Cortex of kidney (tissue), 1 donor: ENCODE results near the gene DGKB.
"Not testable (repeated sequence)": the region's sequence is repeated elsewhere in the genome, so short reads cannot be mapped to it uniquely, and the experiment has no call there.

Source experiments
- DNase-seq: peaks from one replicate; lab custom pipeline; 2025; lab: John Stamatoyannopoulos, UW

The DGKB gene

DNA sequence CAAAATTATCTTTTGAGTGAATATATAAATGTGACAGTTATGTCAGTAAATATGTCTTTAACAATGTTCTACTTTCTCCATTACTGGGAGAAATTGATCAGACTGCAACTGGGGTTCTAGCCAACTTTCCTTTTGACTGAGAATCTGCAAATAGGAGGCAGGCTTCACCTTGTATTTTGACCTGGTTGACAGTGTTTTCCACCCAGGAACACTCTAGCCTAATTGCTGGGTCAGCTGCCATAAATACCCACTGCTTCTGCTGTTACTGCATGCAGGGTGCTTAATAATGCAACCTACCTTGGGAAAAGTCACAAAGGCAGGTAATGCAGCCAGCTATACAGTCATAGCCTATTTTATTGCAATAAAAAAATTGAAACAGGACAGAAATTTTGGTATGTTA, 319.0 kb downstream of the DGKB start:
- DNase-seq, result no peak

GRCh38 chr7:14582010-14582409, 320.5 kb downstream of the DGKB start:
- DNase-seq, result no peak

GRCh38 chr7:14579971-14580370, 322.6 kb downstream of the DGKB start:
- DNase-seq, result no peak

DNA sequence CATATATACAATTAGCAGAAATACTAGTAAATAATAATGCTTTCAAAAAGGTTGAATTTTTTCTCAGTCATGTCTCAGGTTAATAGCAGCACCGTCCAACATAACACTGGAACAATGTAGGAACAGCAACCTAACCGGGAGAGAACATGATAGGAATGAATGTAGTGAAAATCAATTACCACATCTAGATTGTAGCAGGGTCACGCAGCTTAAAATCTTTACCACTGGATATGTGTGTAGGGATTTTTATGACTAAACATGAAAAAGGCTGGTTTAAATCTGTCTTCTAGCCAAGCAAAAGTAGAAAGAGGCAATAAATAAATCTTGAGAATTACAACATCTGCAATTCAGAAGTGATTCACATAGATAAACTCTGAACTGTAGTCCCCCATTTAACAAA, 326.0 kb downstream of the DGKB start:
- no peak for DNase-seq

DNA sequence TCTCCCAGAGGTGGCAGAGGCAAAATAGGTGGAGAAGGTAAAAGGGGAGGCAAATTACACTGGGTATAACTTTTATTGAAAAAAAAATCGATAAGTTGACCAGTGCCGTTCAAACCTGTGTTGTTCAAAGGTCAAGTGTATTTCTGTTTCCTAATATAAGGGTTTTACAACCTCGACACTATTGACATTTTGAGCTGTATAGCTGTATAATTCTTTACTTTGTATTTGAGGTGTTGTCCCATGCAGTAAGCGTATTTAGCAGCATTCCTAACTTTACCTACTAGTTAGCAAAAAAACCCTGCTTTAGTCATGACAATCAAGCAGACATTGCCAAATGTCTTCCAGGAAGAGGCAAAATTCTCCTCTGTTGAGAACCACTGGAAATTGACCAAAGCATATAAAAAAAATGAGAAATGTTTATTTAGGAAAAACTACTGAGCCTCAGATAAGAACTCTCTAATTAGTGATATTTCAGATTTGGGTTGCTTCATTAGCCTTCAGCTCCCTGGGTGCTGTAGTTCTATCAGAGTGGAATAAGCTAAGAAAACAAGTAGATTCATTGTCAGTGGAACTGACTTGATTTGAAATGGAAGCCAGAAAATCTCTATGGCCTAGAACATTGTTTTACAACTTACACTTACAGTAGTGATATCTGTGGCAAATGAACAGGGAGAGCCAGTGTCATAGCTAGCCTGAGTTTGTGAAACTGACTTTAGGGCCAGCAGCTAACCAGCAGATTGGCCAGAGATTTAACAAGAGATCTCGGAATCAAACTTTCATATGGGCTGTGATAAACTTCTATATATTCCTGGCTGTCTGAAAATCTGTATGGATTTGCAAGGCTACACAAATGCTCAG, 331.6 kb downstream of the DGKB start:
- DNase-seq, result no peak

DNA sequence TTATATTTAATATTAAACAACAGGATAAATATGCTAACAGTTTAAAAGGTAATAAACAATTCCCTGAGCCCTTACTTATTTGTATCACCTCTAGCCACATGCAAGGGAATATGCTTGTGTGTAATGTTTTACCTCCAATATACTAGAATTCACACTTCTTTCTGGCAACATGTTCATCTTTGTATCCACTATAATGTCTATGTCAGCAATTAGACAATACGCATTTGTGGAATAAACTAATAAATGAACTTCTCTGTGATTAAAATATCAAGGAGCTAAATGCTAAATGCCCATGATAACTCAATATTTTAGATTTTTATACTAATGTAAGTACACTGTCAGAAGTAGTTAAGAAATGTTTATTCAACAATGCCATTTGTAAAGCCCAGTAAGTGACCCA, 350.5 kb downstream of the DGKB start:
- no peak for DNase-seq

DNA sequence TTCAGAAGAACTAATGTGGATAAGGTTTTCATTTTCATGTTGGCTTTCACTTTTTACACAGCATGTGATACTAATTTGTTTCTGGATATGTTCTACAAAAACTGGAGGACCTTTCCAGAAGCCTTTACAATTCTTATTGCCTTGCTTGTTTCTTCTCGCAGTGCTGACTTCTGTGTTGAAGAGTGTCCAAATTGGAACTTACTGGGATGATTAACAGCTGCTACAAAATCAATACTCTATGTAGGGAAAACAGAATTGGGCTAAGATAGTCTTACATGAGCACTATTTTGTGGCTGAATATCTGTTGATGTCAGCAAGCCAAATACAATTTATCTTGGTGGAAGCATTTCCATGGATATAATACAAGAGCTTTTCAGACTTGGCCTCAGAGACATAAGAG, 351.2 kb downstream of the DGKB start:
- no peak for DNase-seq

DNA sequence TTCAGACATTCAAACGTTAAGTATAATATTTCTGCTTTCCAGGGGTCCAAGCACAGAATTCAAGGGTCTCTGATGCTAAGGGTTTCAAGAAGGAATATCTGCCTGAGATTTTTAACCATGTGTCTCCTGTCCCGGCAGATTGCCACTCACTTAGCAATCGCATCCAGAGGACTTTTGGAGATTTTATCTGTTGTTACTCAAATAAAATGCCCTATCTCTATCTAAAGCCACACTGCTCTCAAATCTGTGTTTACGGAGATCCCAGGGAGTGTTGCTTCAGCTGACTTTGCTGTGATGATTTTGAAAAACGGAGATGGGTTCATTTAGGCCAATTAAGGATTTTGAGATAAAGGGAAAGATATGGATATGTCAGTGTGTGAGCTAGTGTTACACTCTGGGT, 359.9 kb downstream of the DGKB start:
- no peak for DNase-seq

GRCh38 chr7:14521183-14521582, 381.4 kb downstream of the DGKB start:
- DNase-seq, result no peak

DNA sequence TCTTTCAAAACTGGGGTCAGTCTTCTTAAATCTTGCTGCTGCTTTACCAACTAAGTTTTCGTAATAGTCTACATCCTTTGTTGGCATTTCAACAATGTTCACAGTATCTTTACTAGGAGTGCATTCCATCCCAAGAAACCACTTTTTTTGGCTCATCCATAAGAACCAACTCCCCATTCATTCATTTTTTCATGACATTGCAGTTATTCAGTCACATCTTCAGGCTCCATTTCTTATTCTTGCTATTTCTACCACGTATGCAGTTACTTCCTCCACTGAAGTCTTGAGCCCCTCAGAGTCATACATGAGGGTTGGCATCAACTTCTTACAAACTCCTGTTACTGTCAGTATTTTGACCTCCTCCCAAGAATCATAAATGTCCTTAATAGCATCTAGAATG, 392.3 kb downstream of the DGKB start:
- DNase-seq, result no peak

- DNase-seq, result no peak
These were observed 394.9 kb downstream of the DGKB start for GRCh38 chr7:14507617-14508016.

DNA sequence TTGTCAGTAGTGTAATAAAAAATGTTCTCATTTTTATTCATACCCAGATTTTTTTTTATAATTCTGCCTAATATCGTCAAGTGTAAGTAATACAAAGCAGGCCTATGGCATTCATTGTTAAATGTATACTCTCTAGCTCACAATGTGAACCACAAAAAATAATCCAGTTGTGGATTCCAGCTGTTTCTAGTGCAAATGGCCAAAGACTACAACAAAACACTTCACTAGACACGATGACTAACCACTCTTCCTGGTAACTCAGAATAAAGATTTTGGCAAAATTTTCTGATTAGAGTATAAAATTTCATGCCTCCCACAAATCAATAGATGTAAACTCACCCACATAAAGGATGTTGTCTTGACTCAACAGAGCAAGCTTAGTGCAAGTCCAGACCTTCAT, 396.6 kb downstream of the DGKB start:
- no peak for DNase-seq

- no peak for DNase-seq
These were observed 398.4 kb downstream of the DGKB start for GRCh38 chr7:14504134-14504533.

GRCh38 chr7:14503623-14504022, 398.9 kb downstream of the DGKB start:
- no peak for DNase-seq

GRCh38 chr7:14501436-14501835, 401.1 kb downstream of the DGKB start:
- DNase-seq, result no peak

GRCh38 chr7:14497390-14497789, 405.2 kb downstream of the DGKB start:
- DNase-seq, result no peak

DNA sequence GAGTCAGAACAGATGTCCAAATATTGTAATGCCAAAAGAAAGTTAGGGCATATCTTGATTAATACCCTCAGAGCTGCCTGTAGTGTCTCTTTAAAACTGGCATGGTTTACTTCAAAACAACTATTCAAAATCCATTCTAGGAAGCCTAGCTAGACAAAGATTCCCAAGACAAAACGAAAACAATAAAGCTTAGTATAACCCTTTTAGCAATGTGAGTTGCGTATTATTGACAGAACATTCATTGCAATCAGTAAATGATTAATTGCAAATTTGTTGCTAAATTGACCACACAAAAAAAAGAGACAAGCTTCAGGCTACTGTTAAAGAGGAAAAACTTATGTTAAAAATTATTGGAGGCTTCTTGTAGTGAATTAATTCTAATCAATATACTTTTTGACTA, 406.9 kb downstream of the DGKB start:
- DNase-seq, result no peak

DNA sequence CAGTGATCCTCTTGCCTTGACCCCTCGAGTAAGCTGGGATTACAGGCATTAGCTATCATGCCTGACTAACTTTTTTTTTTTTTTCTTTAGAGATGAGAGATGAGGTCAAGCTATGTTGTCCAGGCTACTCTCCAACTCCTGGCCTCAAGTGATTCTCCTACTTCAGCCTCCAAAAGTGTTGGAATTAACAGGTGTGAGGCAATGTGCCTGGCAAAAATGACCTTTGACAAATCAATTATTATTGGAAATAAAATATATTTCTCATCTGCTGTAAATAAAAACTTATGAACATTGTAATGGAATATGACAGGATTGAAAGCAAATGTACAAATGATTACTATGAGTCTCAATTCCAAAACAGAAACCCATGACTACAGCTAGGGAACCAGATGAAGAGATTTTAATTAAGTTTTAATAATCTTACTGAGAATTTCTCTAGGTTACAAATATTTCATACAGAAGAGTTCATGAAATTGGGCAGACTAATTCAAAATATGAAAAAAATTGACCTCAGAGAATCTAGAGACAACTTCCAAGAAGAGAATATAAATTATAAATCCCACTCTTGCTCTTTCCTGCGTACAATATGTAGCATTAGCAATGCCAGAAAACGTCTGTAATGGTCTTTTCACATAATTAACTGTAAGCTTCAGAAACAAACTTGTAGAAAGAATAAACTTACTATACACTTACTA, 414.7 kb downstream of the DGKB start:
- DNase-seq, result no peak

GRCh38 chr7:14483663-14484062, 418.9 kb downstream of the DGKB start:
- DNase-seq, result no peak

GRCh38 chr7:14480281-14480680, 422.3 kb downstream of the DGKB start:
- DNase-seq, result no peak

- DNase-seq, result no peak
These were observed 423.6 kb downstream of the DGKB start for GRCh38 chr7:14478834-14479510.

- not testable (repeated sequence) for DNase-seq
These were observed 440.8 kb downstream of the DGKB start for GRCh38 chr7:14461716-14462115.

DNA sequence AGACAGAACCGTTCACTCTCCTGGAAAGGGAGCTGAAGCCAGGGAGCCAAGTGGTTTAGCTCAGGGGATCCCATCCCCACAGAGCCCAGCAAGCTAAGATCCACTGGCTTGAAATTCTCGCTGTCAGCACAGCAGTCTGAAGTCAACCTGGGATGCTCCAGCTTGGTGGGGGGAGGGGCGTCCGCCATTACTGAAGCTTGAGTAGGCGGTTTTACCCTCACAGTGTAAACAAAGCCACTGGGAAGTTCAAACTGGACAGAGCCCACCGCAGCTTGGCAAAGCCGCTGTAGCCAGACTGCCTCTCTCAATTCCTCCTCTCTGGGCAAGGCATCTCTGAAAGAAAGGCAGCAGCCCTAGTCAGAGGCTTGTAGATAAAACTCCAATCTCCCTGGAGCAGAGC, 443.7 kb downstream of the DGKB start:
- not testable (repeated sequence) for DNase-seq
